A549 (cell line): ENCODE results near the gene CRLF3. TPM values are rescaled to one million over a fixed set of nuclear protein-coding genes. Genes with fewer than 3 reads are reported as not detected.

Experiments
- ATAC-seq, 2 experiments: fragments of 200-7000 bp in 1 of 2; fragments of >200 bp in 1 of 2; cut with Nextera tagmentation in 1 of 2; cut with Tn5 transposase in 1 of 2; 3 replicates each; pipeline versions ENCODE4 v1.8.0 to v1.9.1; 2018 to 2020; ENCODE audit warnings: mild to moderate bottlenecking in 1 of 2, moderate library complexity in 1 of 2
- CTCF ChIA-PET: fragments of 300-600 bp; sonication (Branson Sonifier 250); formaldehyde crosslinking; extraction: SDS; loops from one replicate; lab custom pipeline; 2021; ENCODE audit warnings: antibody characterized with exemption, inconsistent platforms; lab: Yijun Ruan, JAX
- POLR2A ChIA-PET: fragments of 350-600 bp; formaldehyde crosslinking; extraction: SDS; loops from one replicate; lab custom pipeline; 2021; ENCODE audit warnings: antibody characterized with exemption, inconsistent platforms; lab: Yijun Ruan, JAX
- DNase-seq, 2 experiments: peaks; one replicate each; pipeline versions ENCODE4 v3.0.0 to v3.0.0-alpha.2; 2011 to 2016; ENCODE audit warnings: low read depth in 1 of 2, low spot score in 1 of 2
- FAIRE-seq: peaks from 2 replicates; lab custom pipeline; 2011; peaks lifted over from hg19 to GRCh38; lab: Jason Lieb, UNC
- H3K27ac ChIP-seq, 2 experiments: fragments of >200 bp; sonication (Bioruptor Twin); formaldehyde crosslinking; 3 replicates each; pipeline ENCODE4 v1.5.1; 2016 to 2017
- H3K4me1 ChIP-seq: fragments of >200 bp; sonication (Bioruptor Twin); formaldehyde crosslinking; 3 replicates; pipeline ENCODE4 v1.6.1; 2016
- H3K4me2 ChIP-seq: fragments of >200 bp; sonication (Bioruptor Twin); formaldehyde crosslinking; 3 replicates; pipeline ENCODE4 v1.6.1; 2016
- H3K4me3 ChIP-seq: fragments of >200 bp; sonication (Bioruptor Twin); formaldehyde crosslinking; 3 replicates; pipeline ENCODE4 v1.5.1; 2016
- H3K9me3 ChIP-seq: fragments of >200 bp; sonication (Bioruptor Twin); formaldehyde crosslinking; 3 replicates; pipeline ENCODE4 v1.6.1; 2016
- BCL3 ChIP-seq: fragments of >200 bp; sonication (Bioruptor Twin); formaldehyde crosslinking; IDR thresholded peaks from 3 replicates; pipeline ENCODE4 v1.6.1; 2016
- CBX2 ChIP-seq: fragments of 200-600 bp; sonication (generic); IDR thresholded peaks from 2 replicates; pipeline ENCODE4 v1.6.1; 2016; ENCODE audit warnings: low read depth, mild to moderate bottlenecking, borderline replicate concordance
- E2F6 ChIP-seq: IDR thresholded peaks from 2 replicates; pipeline ENCODE4 v1.6.1; 2012; ENCODE audit warnings: low read depth, borderline replicate concordance
- FOSB ChIP-seq: fragments of 250-450 bp; sonication (Bioruptor Pico); IDR thresholded peaks from 2 replicates; pipeline ENCODE4 v1.5.0; 2020; ENCODE audit warnings: mild to moderate bottlenecking, moderate library complexity
- FOSL2 ChIP-seq, 2 experiments: fragments of 450-650 bp in 1 of 2; fragments of >200 bp in 1 of 2; sonication (Bioruptor Twin) in 1 of 2; formaldehyde crosslinking; IDR thresholded peaks; 2 replicates each; pipeline versions ENCODE4 v1.5.0 to v1.6.1; 2016 to 2020; ENCODE audit warnings: mild to moderate bottlenecking in 1 of 2, moderate library complexity in 1 of 2
- HDAC2 ChIP-seq: fragments of 200-600 bp; sonication (generic); IDR thresholded peaks from 2 replicates; pipeline ENCODE4 v1.6.1; 2016
- HOXB5 ChIP-seq: fragments of 250-450 bp; sonication (Bioruptor Pico); IDR thresholded peaks from 2 replicates; pipeline ENCODE4 v1.5.0; 2020; ENCODE audit warnings: mild to moderate bottlenecking, moderate library complexity
- JUN ChIP-seq, 2 experiments: fragments of >200 bp; sonication (Bioruptor Twin); formaldehyde crosslinking; IDR thresholded peaks; 2 replicates in 1 of 2; 3 replicates in 1 of 2; pipeline ENCODE4 v1.6.1; 2016 to 2017
- KDM1A ChIP-seq: fragments of 200-600 bp; sonication (generic); IDR thresholded peaks from 2 replicates; pipeline ENCODE4 v1.6.1; 2016; ENCODE audit warnings: low read depth, mild to moderate bottlenecking
- KDM5A ChIP-seq: fragments of 200-600 bp; sonication (generic); IDR thresholded peaks from 2 replicates; pipeline ENCODE4 v1.6.1; 2016; ENCODE audit warnings: antibody characterized with exemption, mild to moderate bottlenecking
- MAX ChIP-seq: IDR thresholded peaks from 2 replicates; pipeline ENCODE4 v1.6.1; 2012
- MYC ChIP-seq: IDR thresholded peaks from 2 replicates; pipeline ENCODE4 v1.6.1; 2012; ENCODE audit warnings: mild to moderate bottlenecking, inconsistent platforms, low read length, improper control_type of control experiment, borderline replicate concordance
- PHF8 ChIP-seq: fragments of 200-600 bp; sonication (generic); IDR thresholded peaks from 2 replicates; pipeline ENCODE4 v1.6.1; 2016; ENCODE audit warnings: low read depth, mild to moderate bottlenecking, antibody characterized with exemption, moderate library complexity, borderline replicate concordance
- POLR2A ChIP-seq: IDR thresholded peaks from 2 replicates; pipeline ENCODE4 v1.6.1; 2012; ENCODE audit warnings: mild to moderate bottlenecking, low read length
- POLR2AphosphoS2 ChIP-seq: conservative IDR thresholded peaks from 2 replicates; pipeline ENCODE4 v1.6.1; 2012; ENCODE audit warnings: low read length, improper control_type of control experiment, inconsistent platforms
- RCOR1 ChIP-seq: fragments of 150-350 bp; IDR thresholded peaks from 2 replicates; pipeline ENCODE4 v1.6.1; 2014; ENCODE audit warnings: antibody characterized with exemption, low read length, low read depth
- WGBS: methylation state at CpG from one replicate; pipeline ENCODE4 v1.1.6; 2017; ENCODE audit errors: missing lambda C conversion rate; 5-methylcytosine and 5-hydroxymethylcytosine counted together
- polyA plus RNA-seq, 4 experiments: library from polyadenylated mRNA; depleted of rRNA in 3 of 4; stranded (reverse); fragments of >200 nt; fragmentation: RNase III in 1 of 4; extraction: RNeasy Plus Mini Kit Qiagen cat#74134 plus additional on column Dnase treatment in 1 of 4; gene quantifications; 2 replicates in 3 of 4; 3 replicates in 1 of 4; pipeline ENCODE4 v1.2.3, GENCODE V29; 2011 to 2017
- TF ChIP-seq, protein P1 (sequence below): fragments of 200-600 bp; sonication (generic); IDR thresholded peaks from 2 replicates; pipeline ENCODE4 v1.6.1; 2016; ENCODE audit warnings: antibody characterized with exemption, mild to moderate bottlenecking, moderate library complexity
- TF ChIP-seq, protein P2 (sequence below): fragments of 250-450 bp; sonication (Bioruptor Pico); IDR thresholded peaks from 2 replicates; pipeline ENCODE4 v1.5.0; 2020; ENCODE audit warnings: low read depth, mild to moderate bottlenecking, moderate library complexity

The CRLF3 gene
- polyA plus RNA-seq, 2 of the 4 experiments (the other 2 are of a cell fraction): 17.4 to 31.0 TPM

DNA sequence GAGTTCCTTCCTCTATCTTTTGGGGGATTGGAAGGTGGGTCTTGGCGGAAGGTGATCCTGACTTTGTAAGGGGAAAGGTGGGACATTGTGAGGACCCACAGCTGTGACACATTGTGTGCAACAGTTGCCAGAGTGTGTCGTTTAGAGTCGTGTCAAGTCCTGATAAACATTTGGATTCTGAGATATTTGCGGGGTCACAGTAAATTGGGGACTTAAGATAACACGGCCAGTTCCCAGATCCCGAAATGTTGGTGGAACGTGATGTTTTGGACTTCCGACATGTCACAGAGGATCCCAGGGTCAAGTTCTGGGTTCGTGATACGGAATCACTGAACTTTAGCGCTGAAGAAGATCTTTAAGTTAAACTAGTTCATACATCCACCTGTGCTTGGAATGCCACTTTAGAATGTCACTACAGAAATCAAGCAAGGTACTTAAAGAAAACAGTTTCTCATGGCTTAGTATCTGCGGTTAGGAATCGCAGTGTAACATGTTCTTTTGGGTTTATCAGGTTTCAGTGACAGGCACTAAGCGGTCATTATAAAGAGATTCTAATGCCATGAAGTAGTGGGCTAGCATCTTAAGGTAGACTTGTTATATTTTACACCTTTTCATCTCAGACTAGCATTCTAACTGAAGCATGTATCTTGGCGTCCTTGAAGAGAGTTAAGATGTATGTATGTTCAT is 8.1 kb upstream of the CRLF3 start:
- CTCF ChIA-PET: interaction anchor here (0.6 kb wide), 1 partner anchor 40 kb away, joined by 3 read pairs; no protein-coding TSS in a partner anchor
- POLR2A ChIA-PET: no interaction called here

DNA sequence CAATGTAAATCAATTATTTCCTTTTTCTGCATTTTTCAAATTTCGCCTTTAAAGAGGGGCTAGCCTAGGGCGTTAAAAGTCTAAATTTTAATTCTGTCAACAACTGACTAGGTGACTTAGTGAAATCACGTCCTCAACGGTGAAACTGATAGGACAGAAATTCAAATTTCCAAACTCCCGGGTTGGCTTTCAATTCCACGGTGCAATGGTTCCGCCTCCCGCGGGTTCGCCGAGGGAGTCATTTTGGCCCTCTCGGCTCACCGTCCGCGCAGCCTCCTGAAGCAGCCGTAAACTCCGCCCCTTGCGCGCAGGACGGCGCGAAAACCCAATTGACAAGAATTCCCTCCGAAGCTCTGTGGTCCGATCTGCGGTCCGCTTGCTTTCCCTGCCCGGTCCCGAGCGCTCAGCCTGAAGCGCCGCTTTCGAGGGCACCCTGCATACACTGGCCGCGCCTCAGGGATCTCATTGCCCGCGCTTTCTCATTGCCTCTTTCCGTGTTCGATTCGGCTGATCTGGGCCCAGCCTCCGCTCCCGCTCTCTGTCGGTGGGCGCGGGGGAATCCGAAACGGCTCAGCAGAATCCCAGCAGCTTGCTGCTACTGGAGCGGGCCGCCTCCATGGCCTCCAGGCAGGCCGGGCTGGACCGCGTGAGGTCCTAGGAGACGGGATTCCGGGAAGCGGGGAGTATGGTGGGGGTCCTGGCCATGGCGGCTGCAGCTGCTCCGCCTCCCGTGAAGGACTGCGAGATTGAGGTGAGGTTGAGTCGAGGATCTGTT is 7.4 kb upstream of the CRLF3 start, which contains the start of gene ATAD5:
Gene ATAD5 (plus strand): TSS at position 304 of the 775 bp plus-strand sequence. CDS start 382 bp downstream, at position 686.
- H3K4me2 ChIP-seq: peak within 1 kb of the TSS; percentile 75
- H3K4me3 ChIP-seq: peak within 1 kb of the TSS; percentile 74
- CTCF ChIA-PET: interaction anchor here (1.0 kb wide), 1 partner anchor 20 kb away, joined by 3 read pairs; no protein-coding TSS in a partner anchor
- FAIRE-seq (no peak), ATAC-seq (peak; percentile 89 to 96), DNase-seq (peak; percentile 95 to 97)
- 0 out of 2 replicates have a peak, but pooled peaks have one; percentile 23 for TF ChIP-seq KDM1A
- peak; percentile 88 for TF ChIP-seq MAX
- peak; percentile 96 for TF ChIP-seq HDAC2
- 0 out of 2 replicates have a peak, but pooled peaks have one; percentile 37 for TF ChIP-seq HOXB5 (CRISPR knock-in tag)
- TF ChIP-seq CBX2: no peak
- TF ChIP-seq POLR2AphosphoS2: no peak
- peak; percentile 75 for TF ChIP-seq E2F6
- peak; percentile 87 to 93; a peak in 4 of 5 replicates for TF ChIP-seq JUN (IDR thresholded peaks at IDR 0.05)
- no peak; the same call in 1 of the 2 replicates for TF ChIP-seq MYC
- TF ChIP-seq BCL3: 0 out of 3 replicates have a peak, but pooled peaks have one; percentile 44
- no peak for TF ChIP-seq FOSL2 (IDR thresholded peaks at IDR 0.05)
- 0 out of 2 replicates have a peak, but pooled peaks have one; percentile 4 for TF ChIP-seq FOSL2 (CRISPR knock-in tag; IDR thresholded peaks at IDR 0.05)
- TF ChIP-seq KDM5A: peak; percentile 92
- no peak for TF ChIP-seq RCOR1
- TF ChIP-seq, protein P1, sequence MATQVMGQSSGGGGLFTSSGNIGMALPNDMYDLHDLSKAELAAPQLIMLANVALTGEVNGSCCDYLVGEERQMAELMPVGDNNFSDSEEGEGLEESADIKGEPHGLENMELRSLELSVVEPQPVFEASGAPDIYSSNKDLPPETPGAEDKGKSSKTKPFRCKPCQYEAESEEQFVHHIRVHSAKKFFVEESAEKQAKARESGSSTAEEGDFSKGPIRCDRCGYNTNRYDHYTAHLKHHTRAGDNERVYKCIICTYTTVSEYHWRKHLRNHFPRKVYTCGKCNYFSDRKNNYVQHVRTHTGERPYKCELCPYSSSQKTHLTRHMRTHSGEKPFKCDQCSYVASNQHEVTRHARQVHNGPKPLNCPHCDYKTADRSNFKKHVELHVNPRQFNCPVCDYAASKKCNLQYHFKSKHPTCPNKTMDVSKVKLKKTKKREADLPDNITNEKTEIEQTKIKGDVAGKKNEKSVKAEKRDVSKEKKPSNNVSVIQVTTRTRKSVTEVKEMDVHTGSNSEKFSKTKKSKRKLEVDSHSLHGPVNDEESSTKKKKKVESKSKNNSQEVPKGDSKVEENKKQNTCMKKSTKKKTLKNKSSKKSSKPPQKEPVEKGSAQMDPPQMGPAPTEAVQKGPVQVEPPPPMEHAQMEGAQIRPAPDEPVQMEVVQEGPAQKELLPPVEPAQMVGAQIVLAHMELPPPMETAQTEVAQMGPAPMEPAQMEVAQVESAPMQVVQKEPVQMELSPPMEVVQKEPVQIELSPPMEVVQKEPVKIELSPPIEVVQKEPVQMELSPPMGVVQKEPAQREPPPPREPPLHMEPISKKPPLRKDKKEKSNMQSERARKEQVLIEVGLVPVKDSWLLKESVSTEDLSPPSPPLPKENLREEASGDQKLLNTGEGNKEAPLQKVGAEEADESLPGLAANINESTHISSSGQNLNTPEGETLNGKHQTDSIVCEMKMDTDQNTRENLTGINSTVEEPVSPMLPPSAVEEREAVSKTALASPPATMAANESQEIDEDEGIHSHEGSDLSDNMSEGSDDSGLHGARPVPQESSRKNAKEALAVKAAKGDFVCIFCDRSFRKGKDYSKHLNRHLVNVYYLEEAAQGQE: peak; percentile 22; the same call in 1 of the 2 replicates
- TF ChIP-seq POLR2A: 0 out of 2 replicates have a peak, but pooled peaks have one; percentile 30
- no peak for TF ChIP-seq FOSB (CRISPR knock-in tag)
- TF ChIP-seq PHF8: peak; percentile 92
- H3K4me1 ChIP-seq: peaks cover 10% of the 10 kb centered on the region; the same call in 1 of the 3 replicates
- peak within 1 kb of the TSS; percentile 78 to 84 for H3K27ac ChIP-seq
- H3K9me3 ChIP-seq: no peaks in the 10 kb centered on the region
- WGBS: under 1% methylated on average over 48 of the region's 59 CpGs
- POLR2A ChIA-PET: interaction anchor here (0.5 kb wide), 1 partner anchor 534 kb away, joined by 3 read pairs; no protein-coding TSS in a partner anchor

More for the DNA sequence above, 8.1 kb upstream of the CRLF3 start:
- no peaks in the 10 kb centered on the region for H3K9me3 ChIP-seq
- H3K27ac ChIP-seq: peak overlapping the region; percentile 78 to 84
- peak overlapping the region; percentile 75 for H3K4me2 ChIP-seq
- 4% methylated on average over 15 of the region's 15 CpGs for WGBS
- ATAC-seq: peak; percentile 8 to 38; a peak in 3 of 6 replicates
- peak overlapping the region; percentile 74 for H3K4me3 ChIP-seq
- DNase-seq: no peak
- 0 out of 2 replicates have a peak, but pooled peaks have one; percentile 19 for TF ChIP-seq FOSB (CRISPR knock-in tag)
- TF ChIP-seq, protein P2, sequence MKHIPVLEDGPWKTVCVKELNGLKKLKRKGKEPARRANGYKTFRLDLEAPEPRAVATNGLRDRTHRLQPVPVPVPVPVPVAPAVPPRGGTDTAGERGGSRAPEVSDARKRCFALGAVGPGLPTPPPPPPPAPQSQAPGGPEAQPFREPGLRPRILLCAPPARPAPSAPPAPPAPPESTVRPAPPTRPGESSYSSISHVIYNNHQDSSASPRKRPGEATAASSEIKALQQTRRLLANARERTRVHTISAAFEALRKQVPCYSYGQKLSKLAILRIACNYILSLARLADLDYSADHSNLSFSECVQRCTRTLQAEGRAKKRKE: no peak
- H3K4me1 ChIP-seq: peaks cover 10% of the 10 kb centered on the region; the same call in 1 of the 3 replicates
- FAIRE-seq: no peak
